T-cell (primary cell): ENCODE measurements around the gene SLC25A29. TPM values are rescaled to one million over a fixed set of nuclear protein-coding genes. Genes with fewer than 3 reads are reported as not detected.
"Not testable (repeated sequence)": the region's sequence is repeated elsewhere in the genome, so short reads cannot be mapped to it uniquely, and the experiment has no call there.

Experiments used
- ATAC-seq, 4 experiments: fragments of 200-7000 bp in 3 of 4; fragments of 150-1000 bp in 1 of 4; cut with Tn5 transposase; replicated peaks in 1 of 4; 1 replicate in 3 of 4; 2 replicates in 1 of 4; pipeline ENCODE4 v1.10.0; 2021; ENCODE audit warnings: moderate library complexity in 3 of 4, mild to moderate bottlenecking in 2 of 4, moderate number of reproducible peaks in 1 of 4
- CTCF ChIA-PET, 2 donors: fragments of 300-600 bp; sonication (Branson Sonifier 250); formaldehyde crosslinking; loops; one replicate each; lab custom pipeline; 2022; ENCODE audit warnings: antibody characterized with exemption in 2 of 2; lab: Charles Lee
- POLR2A ChIA-PET, 2 donors: fragments of 300-600 bp; sonication (Branson Sonifier 250); formaldehyde crosslinking; loops; one replicate each; lab custom pipeline; 2022; ENCODE audit warnings: antibody characterized with exemption in 2 of 2; lab: Charles Lee
- DNase-seq, 35 experiments: peaks; one replicate each; pipeline versions ENCODE4 v3.0.0 to v3.0.0-alpha.2; 2013 to 2023
- H3K27ac ChIP-seq: one replicate; pipeline ENCODE4 v1.5.1; 2013; ENCODE audit warnings: low read length
- H3K27me3 ChIP-seq, 2 experiments: replicated peaks in 1 of 2; 1 replicate in 1 of 2; 2 replicates in 1 of 2; pipeline versions ENCODE4 v1.6.1 to v1.7.0; 2013; ENCODE audit warnings: low read length in 1 of 2, mixed read lengths in 1 of 2; ENCODE audit not compliant: control insufficient read depth in 2 of 2, insufficient read depth in 2 of 2; ENCODE audit errors: extremely low read depth in 1 of 2
- H3K36me3 ChIP-seq, 2 donors: 1 replicate in 1 of 2; 2 replicates in 1 of 2; pipeline versions ENCODE4 v1.6.1 to v1.7.0; 2013; ENCODE audit warnings: low read length in 1 of 2; ENCODE audit not compliant: control insufficient read depth in 2 of 2, insufficient read depth in 1 of 2; ENCODE audit errors: extremely low read depth in 1 of 2
- H3K4me1 ChIP-seq, 2 experiments: 1 replicate in 1 of 2; 2 replicates in 1 of 2; pipeline versions ENCODE4 v1.6.1 to v1.7.0; 2013; ENCODE audit warnings: low read length in 2 of 2, mixed read lengths in 1 of 2; ENCODE audit not compliant: insufficient read depth in 2 of 2, control insufficient read depth in 1 of 2; ENCODE audit errors: extremely low read depth in 1 of 2
- H3K4me3 ChIP-seq, 2 donors: 1 replicate in 1 of 2; 2 replicates in 1 of 2; pipeline versions ENCODE4 v1.5.1 to v1.7.0; 2013; ENCODE audit warnings: mild to moderate bottlenecking in 2 of 2, low read length in 1 of 2, moderate library complexity in 1 of 2; ENCODE audit not compliant: control insufficient read depth in 1 of 2; ENCODE audit errors: extremely low read depth in 1 of 2
- H3K9me3 ChIP-seq: 2 replicates; pipeline ENCODE4 v1.7.0; 2013
- H3K27ac Mint-ChIP-seq, 2 donors: one replicate each; pipeline ENCODE4 v1.8.0; 2020 to 2021; ENCODE audit warnings: mild to moderate bottlenecking in 2 of 2, mixed read lengths in 2 of 2
- H3K27me3 Mint-ChIP-seq, 2 donors: one replicate each; pipeline ENCODE4 v1.8.0; 2021 to 2022; ENCODE audit warnings: mixed read lengths in 2 of 2
- H3K36me3 Mint-ChIP-seq: one replicate; pipeline ENCODE4 v1.8.0; 2021; ENCODE audit warnings: mixed read lengths
- H3K4me1 Mint-ChIP-seq, 3 donors: one replicate each; pipeline ENCODE4 v1.8.0; 2020 to 2022; ENCODE audit warnings: mixed read lengths in 3 of 3, mild to moderate bottlenecking in 1 of 3
- H3K4me3 Mint-ChIP-seq, 3 donors: one replicate each; pipeline ENCODE4 v1.8.0; 2020 to 2022; ENCODE audit warnings: mild to moderate bottlenecking in 3 of 3, mixed read lengths in 3 of 3, moderate library complexity in 3 of 3
- H3K9me3 Mint-ChIP-seq, 3 donors: one replicate each; pipeline ENCODE4 v1.8.0; 2020 to 2022; ENCODE audit warnings: mixed read lengths in 3 of 3
- WGBS: methylation state at CpG from one replicate; pipeline ENCODE4 v1.1.5; 2013; ENCODE audit warnings: missing lambda C conversion rate; ENCODE audit not compliant: insufficient coverage; 5-methylcytosine and 5-hydroxymethylcytosine counted together
- total RNA-seq, 35 experiments: library from RNA in 6 of 35; stranded (reverse) in 6 of 35; fragments of 120-200 nt in 1 of 35; gene quantifications; one replicate each; pipeline versions ENCODE4 v1.2.1 to v1.2.4 and lab custom pipeline; 2013 to 2026

SLC25A29 gene
- total RNA-seq, 5 donors from 2014 or later (not counting 1 experiment from before 2014, with no cell fraction given), result 4.7 to 74.1 (median 33.4) TPM

- 81% methylated on average over 6 of the region's 8 CpGs for WGBS
- Histone ChIP-seq H3K9me3 (no peaks in the 10 kb centered on the region), H3K4me1 (peaks cover 2 to 22% of the 10 kb centered on the region in 2 experiments), H3K27ac (no peak overlapping the region), H3K36me3 (peaks cover 0 to 4% of the 10 kb centered on the region in 2 donors), H3K27me3 (peaks cover 0 to 11% of the 10 kb centered on the region in 2 experiments), H3K4me3 (no peak overlapping the region)
- Mint-ChIP-seq H3K4me3 (no peak overlapping the region), H3K27me3 (peaks cover 0 to 7% of the 10 kb centered on the region in 2 donors), H3K9me3 (no peaks in the 10 kb centered on the region), H3K4me1 (peaks cover 16 to 29% (median 19%) of the 10 kb centered on the region in 3 donors), H3K27ac (peak overlapping the region in 1 of 2 donors; percentile 44), H3K36me3 (no peaks in the 10 kb centered on the region)
- ChIA-PET CTCF (no interaction called here), POLR2A (interaction anchor here in 1 of 2 donors (0.6 kb wide), 1 partner anchor 108 kb away, joined by 3 read pairs; no protein-coding TSS in a partner anchor)
- no peak for ATAC-seq
- DNase-seq, result no peak
Observed at GRCh38 chr14:100303179-100303578, 3.1 kb downstream of the SLC25A29 start.

GRCh38 chr14:100302616-100303015 is 3.6 kb downstream of the SLC25A29 start:
- Mint-ChIP-seq H3K4me3 (no peak overlapping the region), H3K27ac (peak overlapping the region in 1 of 2 donors; percentile 8), H3K9me3 (no peaks in the 10 kb centered on the region), H3K36me3 (no peaks in the 10 kb centered on the region), H3K4me1 (peaks cover 14 to 30% (median 14%) of the 10 kb centered on the region in 3 donors), H3K27me3 (peaks cover 0 to 7% of the 10 kb centered on the region in 2 donors)
- Histone ChIP-seq H3K27ac (no peak overlapping the region), H3K36me3 (peaks cover 0 to 4% of the 10 kb centered on the region in 2 donors), H3K4me1 (peaks cover 2 to 22% of the 10 kb centered on the region in 2 experiments), H3K4me3 (no peak overlapping the region), H3K27me3 (peaks cover 0 to 11% of the 10 kb centered on the region in 2 experiments), H3K9me3 (no peaks in the 10 kb centered on the region)
- DNase-seq, result no peak
- ATAC-seq, result no peak
- CTCF ChIA-PET, result no interaction called here
- WGBS, result 100% methylated on average over 1 of the region's 2 CpGs
- POLR2A ChIA-PET, result no interaction called here

- DNase-seq, result no peak
- H3K4me1 Mint-ChIP-seq, result peaks cover 0 to 17% (median 2%) of the 10 kb centered on the region in 3 donors
- Histone ChIP-seq H3K4me1 (no peaks in the 10 kb centered on the region), H3K27me3 (no peaks in the 10 kb centered on the region), H3K9me3 (no peaks in the 10 kb centered on the region), H3K36me3 (peaks cover 0 to 4% of the 10 kb centered on the region in 2 donors), H3K4me3 (no peak overlapping the region), H3K27ac (no peak overlapping the region)
- H3K36me3 Mint-ChIP-seq, result no peaks in the 10 kb centered on the region
- WGBS, result 85% methylated on average over 6 of the region's 6 CpGs
- POLR2A ChIA-PET, result no interaction called here
- H3K27me3 Mint-ChIP-seq, result peaks cover 0 to 1% of the 10 kb centered on the region in 2 donors
- no peaks in the 10 kb centered on the region for H3K9me3 Mint-ChIP-seq
- ATAC-seq, result no peak
- CTCF ChIA-PET, result interaction anchor here in 1 of 2 donors (0.6 kb wide), 1 partner anchor 16 kb away, joined by 6 read pairs; no protein-coding TSS in a partner anchor
- H3K4me3 Mint-ChIP-seq, result no peak overlapping the region
- no peak overlapping the region for H3K27ac Mint-ChIP-seq
Observed at GRCh38 chr14:100299238-100299560, 7.0 kb downstream of the SLC25A29 start.

GRCh38 chr14:100298551-100299237 is 7.5 kb downstream of the SLC25A29 start:
- 85% methylated on average over 6 of the region's 14 CpGs for WGBS
- H3K4me3 Mint-ChIP-seq, result no peak overlapping the region
- H3K36me3 Mint-ChIP-seq, result no peaks in the 10 kb centered on the region
- ATAC-seq, result no peak
- H3K27me3 ChIP-seq, result no peaks in the 10 kb centered on the region
- no peaks in the 10 kb centered on the region for H3K4me1 ChIP-seq
- H3K27me3 Mint-ChIP-seq, result peaks cover 0 to 1% of the 10 kb centered on the region in 2 donors
- POLR2A ChIA-PET, result no interaction called here
- no peak for DNase-seq
- no peak overlapping the region for H3K4me3 ChIP-seq
- H3K36me3 ChIP-seq, result peaks cover 0 to 4% of the 10 kb centered on the region in 2 donors
- H3K4me1 Mint-ChIP-seq, result peaks cover 0 to 17% (median 0%) of the 10 kb centered on the region in 3 donors
- no peak overlapping the region for H3K27ac ChIP-seq
- no peaks in the 10 kb centered on the region for H3K9me3 Mint-ChIP-seq
- H3K27ac Mint-ChIP-seq, result peak overlapping the region in 1 of 2 donors; percentile 16
- CTCF ChIA-PET, result no interaction called here
- H3K9me3 ChIP-seq, result no peaks in the 10 kb centered on the region

GRCh38 chr14:100297320-100298300 is 8.6 kb downstream of the SLC25A29 start:
- Mint-ChIP-seq H3K9me3 (no peaks in the 10 kb centered on the region), H3K4me3 (no peak overlapping the region), H3K4me1 (peaks cover 0 to 8% (median 0%) of the 10 kb centered on the region in 3 donors), H3K27me3 (no peaks in the 10 kb centered on the region), H3K36me3 (no peaks in the 10 kb centered on the region), H3K27ac (peak overlapping the region in 1 of 2 donors; percentile 64)
- no peaks in the 10 kb centered on the region for H3K27me3 ChIP-seq
- no peaks in the 10 kb centered on the region for H3K9me3 ChIP-seq
- WGBS, result 74% methylated on average over 24 of the region's 30 CpGs
- ChIA-PET CTCF (no interaction called here), POLR2A (interaction anchor here in 1 of 2 donors (0.6 kb wide), 1 partner anchor 148 kb away, joined by 3 read pairs; no protein-coding TSS in a partner anchor)
- H3K4me3 ChIP-seq, result no peak overlapping the region
- H3K27ac ChIP-seq, result no peak overlapping the region
- peaks cover 0 to 4% of the 10 kb centered on the region in 2 donors for H3K36me3 ChIP-seq
- ATAC-seq (no peak), DNase-seq (peak in 1 of 35 experiments; percentile 41)
- H3K4me1 ChIP-seq, result no peaks in the 10 kb centered on the region

- H3K27ac ChIP-seq, H3K36me3 Mint-ChIP-seq, H3K4me3 Mint-ChIP-seq, H3K27me3 ChIP-seq, CTCF ChIA-PET, H3K4me1 ChIP-seq, ATAC-seq, H3K9me3 ChIP-seq, DNase-seq, H3K4me3 ChIP-seq, H3K36me3 ChIP-seq, H3K27me3 Mint-ChIP-seq, H3K9me3 Mint-ChIP-seq, H3K4me1 Mint-ChIP-seq, POLR2A ChIA-PET: not testable (repeated sequence)
- WGBS, result 95% methylated on average over 8 of the region's 11 CpGs
- H3K27ac Mint-ChIP-seq, result peak overlapping the region in 1 of 2 donors; percentile 64
Observed at GRCh38 chr14:100296729-100297128, 9.5 kb downstream of the SLC25A29 start.
